TTC549 (cell line): ENCODE results near the gene PPFIA3.
"Not testable (repeated sequence)": the region's sequence is repeated elsewhere in the genome, so short reads cannot be mapped to it uniquely, and the experiment has no call there.

ENCODE experiments used
- FAIRE-seq: peaks from 2 replicates; lab custom pipeline; 2012; peaks lifted over from hg19 to GRCh38; lab: Jason Lieb, UNC

PPFIA3 gene

GRCh38 chr19:49103331-49104085 lies 15.8 kb upstream of the PPFIA3 start:
- no peak for FAIRE-seq

GRCh38 chr19:49104229-49104864 lies 15.0 kb upstream of the PPFIA3 start:
- no peak for FAIRE-seq

GRCh38 chr19:49106648-49107135 lies 12.7 kb upstream of the PPFIA3 start:
- no peak for FAIRE-seq

DNA sequence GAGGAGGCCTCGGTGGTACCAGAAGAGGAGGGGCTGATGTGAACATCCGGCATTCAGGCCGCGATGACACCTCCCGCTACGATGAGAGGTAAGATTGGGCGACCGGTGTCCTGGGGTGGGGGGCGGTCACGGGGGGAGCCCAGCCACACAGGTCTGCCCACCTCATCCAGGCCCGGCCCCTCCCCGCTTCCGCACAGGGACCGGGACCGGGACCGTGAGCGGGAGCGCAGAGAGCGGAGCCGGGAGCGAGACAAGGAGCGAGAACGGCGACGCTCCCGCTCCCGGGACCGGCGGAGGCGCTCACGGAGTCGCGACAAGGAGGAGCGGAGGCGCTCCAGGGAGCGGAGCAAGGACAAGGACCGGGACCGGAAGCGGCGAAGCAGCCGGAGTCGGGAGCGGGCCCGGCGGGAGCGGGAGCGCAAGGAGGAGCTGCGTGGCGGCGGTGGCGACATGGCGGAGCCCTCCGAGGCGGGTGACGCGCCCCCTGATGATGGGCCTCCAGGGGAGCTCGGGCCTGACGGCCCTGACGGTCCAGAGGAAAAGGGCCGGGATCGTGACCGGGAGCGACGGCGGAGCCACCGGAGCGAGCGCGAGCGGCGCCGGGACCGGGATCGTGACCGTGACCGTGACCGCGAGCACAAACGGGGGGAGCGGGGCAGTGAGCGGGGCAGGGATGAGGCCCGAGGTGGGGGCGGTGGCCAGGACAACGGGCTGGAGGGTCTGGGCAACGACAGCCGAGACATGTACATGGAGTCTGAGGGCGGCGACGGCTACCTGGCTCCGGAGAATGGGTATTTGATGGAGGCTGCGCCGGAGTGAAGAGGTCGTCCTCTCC lies 11.5 kb upstream of the PPFIA3 start:
- no peak for FAIRE-seq

DNA sequence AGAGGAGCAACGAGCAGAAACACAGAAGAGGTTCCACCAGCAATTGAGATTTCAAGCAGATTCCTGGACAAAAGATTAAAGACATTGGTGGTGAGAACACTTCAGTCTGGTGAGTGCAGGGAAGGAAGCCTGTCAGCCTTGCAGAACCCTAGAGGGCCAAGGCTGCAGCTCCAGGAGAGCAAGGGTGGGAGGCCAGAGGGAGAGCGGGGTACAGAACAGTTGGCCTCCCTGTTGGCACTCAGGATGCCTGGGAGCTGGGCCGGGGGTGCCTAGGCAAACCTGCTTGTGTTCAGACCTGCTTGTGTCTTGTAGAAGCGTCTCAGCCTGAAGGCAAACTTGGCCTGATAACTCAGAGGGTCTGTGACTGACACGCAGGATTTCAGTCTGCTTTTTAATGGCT lies 10.3 kb upstream of the PPFIA3 start:
- no peak for FAIRE-seq

DNA sequence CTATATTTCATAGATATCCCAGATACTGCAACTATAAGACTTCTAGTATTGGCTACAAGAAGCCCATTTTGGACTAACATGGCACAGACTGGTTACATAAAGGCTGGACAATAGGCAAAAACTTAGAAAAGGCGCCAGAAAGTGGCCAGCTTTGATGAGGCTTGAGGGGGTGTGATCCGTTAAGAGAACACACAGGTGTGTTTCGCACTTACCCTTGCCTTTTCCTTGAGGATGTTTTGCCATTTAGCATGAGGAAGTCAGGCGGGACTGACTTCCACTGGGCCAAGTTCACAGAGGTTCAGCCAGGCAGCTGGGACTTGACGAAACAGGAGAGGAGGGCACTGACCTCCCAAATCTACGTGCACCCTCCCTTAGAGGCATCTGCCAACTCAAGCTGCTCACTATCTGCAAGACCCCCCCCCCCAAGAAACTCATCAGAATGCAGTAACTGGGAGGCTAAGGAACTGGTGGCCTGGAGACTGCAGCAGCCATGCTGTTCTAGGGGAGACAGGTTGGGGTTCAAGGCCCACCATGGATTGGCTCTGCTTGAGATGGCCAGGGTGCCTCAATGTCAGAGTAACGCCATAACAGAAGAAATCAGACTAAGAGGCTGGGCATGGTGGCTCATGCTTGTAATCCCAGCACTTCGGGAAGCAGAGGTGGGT lies 9.6 kb upstream of the PPFIA3 start:
- FAIRE-seq: no peak

DNA sequence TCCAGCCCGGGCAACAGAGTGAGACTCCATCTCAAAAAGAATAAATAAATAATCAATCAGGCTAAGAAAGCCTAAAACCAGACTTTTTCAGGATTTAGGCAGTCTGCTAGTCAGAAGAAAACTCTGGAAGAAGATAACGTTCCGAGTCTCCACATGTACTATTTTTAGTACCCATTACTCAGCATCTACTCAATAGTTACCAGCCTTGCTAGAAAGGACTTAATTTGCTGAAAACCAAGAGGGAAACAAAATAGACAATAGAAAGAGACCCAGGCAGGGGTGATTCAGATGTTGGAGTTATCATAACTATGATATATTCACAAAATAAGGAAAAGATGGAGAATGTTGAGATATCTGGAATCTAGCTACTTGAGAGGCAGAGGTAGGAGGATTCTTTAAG lies 8.8 kb upstream of the PPFIA3 start:
- no peak for FAIRE-seq

GRCh38 chr19:49111218-49111998 lies 7.9 kb upstream of the PPFIA3 start:
- FAIRE-seq: no peak

DNA sequence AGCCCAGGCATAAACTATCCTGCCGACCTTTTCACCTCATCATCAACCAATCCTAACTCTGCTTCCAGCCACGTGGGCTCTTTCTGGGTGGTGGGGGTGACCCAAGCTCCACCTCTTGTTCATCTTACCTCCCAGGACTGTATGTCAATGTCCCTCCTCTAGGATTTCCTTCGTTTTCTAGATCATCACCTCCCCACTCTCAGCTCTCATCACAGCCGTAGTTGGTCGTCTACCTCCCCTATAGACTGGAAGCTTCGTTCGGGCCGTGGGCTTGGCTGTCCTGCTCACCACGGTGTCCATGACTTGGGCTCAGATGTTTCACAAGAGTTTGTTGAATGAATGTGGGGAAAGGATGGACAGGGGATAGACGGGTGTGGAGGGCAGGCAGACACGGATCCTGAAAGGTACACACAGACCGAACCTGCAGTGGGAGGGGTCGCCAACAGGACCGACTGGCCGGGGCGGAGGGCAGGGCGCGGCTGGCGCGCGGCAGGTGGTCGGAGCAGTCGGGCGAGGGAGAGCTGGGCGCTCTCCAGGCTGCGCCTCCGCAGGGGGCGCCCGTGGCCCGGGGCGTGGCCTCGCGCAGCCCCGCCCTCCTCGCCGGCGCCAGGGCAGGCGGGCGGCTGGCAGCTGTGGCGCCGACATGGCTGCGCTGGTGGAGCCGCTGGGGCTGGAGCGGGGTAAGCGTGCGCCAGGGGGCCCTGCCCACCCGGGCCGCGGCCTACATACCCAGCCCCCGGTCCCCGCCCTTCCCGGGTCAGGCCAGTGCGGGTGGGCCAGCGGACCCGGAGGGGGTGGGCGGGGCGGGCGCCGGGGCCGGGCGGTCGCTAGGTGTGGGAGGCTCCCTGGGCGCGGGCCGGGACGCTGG lies 5.3 kb upstream of the PPFIA3 start, which contains the start of gene LIN7B:
Gene LIN7B (plus strand): TSS at position 609 of the 868 bp plus-strand sequence. CDS start 35 bp downstream, at position 644.
- FAIRE-seq: no peak

DNA sequence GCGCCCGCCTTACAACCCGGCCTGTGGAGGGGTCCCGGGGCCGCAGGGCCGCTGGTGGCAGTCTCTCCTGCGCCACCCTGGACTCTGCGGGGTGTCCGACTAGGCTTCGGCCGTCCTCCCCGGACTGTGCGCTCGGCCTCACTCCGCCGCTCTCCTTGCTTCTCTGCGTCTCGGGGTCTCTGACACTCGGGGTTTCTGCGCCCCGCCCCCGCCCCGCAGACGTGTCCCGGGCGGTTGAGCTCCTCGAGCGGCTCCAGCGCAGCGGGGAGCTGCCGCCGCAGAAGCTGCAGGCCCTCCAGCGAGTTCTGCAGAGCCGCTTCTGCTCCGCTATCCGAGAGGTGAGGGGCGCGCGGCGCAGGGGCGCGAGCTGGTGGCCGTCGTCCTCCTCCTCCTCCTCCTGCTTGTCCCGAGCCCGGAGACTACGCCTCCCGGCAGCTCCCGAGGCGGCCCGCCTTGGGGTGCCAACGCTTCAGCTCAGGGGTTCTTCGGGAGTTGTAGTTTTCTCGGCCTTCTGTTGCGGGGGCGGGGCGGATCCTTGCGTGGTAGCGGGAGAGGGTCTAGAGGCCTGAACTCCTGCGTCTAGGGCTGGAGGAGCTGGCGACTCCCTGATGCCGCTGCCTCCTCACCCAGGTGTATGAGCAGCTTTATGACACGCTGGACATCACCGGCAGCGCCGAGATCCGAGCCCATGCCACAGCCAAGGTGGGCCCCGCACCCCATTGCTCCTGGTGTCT lies 4.5 kb upstream of the PPFIA3 start:
- no peak for FAIRE-seq

DNA sequence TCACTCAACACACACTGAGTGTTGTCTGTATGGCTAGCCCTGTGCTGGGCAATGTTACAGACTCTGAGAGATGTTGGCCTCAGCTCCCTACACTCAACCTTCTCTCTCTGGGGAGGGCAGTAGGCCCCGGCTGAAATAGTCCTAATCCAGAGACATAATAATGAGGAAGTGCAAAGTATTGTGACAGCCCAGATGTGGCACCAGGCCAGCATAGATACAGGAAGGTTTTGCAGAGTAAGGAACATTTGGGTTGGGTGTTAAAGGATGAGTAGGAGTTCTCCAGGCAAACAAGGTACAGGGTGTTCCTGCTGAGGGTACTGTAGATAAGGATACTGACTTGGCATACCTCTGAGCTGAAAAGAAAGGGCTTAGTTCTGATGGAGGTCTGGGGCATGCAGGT lies 2.8 kb upstream of the PPFIA3 start:
- no peak for FAIRE-seq

DNA sequence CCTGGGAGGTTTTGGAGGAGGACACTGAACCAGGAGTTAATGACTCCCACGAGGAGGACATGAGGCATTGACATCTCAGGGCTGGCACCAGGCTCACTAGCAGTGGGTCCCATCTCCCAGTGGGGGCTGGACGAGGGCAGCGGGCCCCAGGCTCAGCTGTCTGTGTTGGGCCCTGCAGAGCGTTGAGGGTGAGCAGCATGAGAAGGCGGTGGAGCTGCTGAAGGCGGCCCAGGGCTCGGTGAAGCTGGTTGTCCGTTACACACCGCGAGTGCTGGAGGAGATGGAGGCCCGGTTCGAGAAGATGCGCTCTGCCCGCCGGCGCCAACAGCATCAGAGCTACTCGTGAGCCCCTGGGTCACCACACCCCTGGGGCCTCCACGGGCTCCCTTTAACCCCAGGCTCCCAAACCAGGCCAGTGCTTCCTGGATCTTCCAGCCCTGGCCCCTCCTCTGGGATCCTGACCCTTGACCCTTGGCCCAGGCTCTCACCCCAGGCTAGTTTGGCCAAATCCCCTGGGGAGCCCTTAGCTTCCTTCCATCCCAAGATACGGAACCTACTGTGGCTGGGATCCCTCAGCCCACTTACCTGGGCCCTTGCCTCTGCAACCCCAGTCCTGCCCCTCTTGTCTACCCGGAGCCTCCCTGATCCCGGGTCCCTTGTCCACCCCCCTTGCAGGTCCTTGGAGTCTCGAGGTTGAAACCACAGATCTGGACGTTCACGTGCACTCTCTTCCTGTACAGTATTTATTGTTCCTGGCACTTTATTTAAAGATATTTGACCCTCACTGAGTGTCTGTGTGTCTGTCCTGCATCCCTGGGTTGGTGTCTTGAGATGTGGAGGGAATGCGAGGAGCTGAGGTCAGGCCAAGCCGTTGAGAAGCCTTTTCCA lies 1.4 kb upstream of the PPFIA3 start:
- no peak for FAIRE-seq

- FAIRE-seq: no peak
These were observed 556 bp upstream of the PPFIA3 start, which contains the start of gene C19orf73 for GRCh38 chr19:49118565-49119410. C19orf73 (minus strand) TSS chr19:49119143; CDS start chr19:49119022, 121 bp downstream.

DNA sequence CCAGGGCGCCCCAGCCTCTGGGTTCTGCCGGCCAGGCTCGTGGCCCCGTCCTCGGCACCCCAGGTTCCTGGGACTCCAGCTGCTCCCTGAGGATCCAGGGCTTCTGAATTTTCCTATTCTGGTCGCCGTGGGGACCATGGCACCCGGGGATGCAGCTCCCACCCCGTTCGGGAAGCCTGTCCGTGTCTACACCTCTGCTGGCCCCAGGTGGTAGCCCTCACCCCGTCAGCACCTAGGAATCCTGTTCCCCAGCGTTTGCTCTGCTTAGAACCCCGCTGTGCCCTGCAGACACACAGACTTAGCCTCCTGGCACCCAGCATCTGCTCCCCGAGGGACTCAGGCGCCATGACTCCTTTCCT lies 960 bp downstream of the PPFIA3 start:
- FAIRE-seq: no peak

DNA sequence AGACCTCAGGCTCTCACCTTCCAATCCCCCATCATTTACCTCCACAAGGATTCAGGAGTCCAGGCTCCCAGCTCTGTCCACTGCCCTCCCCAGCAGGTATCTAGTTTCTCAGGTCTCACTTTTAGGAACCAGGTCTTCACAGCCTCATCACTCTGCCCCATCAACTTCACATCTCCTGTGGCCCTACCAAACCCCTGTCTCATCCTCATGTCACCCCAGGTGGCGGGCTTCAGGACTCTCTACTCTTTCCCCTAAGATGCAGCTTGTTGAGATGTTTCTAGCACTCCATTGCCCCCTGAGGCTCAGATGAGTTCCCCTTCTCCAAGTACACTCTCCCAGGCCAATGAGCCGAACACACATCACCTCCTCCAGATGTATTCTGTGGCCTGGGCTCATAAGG lies 1.5 kb downstream of the PPFIA3 start:
- FAIRE-seq: no peak

DNA sequence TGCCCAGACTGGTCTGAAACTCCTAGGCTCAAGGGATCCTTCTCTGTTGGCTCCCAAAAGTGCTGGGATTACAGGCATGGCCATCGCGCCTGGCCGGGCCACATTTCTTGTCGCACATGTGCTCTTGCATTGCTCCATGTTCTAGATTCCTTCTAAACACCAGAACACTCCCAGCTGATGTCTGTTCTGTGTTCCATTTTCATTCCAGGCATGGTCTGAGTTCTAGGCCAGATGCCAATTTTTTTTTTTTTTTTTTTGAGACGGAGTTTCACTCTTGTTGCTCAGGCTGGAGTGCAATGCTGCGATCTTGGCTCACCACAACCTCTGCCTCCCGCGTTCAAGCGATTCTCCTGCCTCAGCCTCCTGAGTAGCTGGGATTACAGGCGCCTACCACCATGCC lies 2.5 kb downstream of the PPFIA3 start:
- not testable (repeated sequence) for FAIRE-seq

GRCh38 chr19:49123285-49123684 lies 3.9 kb downstream of the PPFIA3 start:
- FAIRE-seq: not testable (repeated sequence)
